AG10803 (cell line): ENCODE results near the gene SPRYD3.

Experiments used
- DNase-seq: peaks from one replicate; pipeline ENCODE4 v3.0.0; 2010; ENCODE audit warnings: low read depth
- H3K4me3 ChIP-seq: 2 replicates; pipeline ENCODE4 v1.5.1; 2011; ENCODE audit warnings: mild to moderate bottlenecking, low read length, control low read depth
- CTCF ChIP-seq: conservative IDR thresholded peaks from 2 replicates; pipeline ENCODE4 v1.5.1; 2011; ENCODE audit warnings: mild to moderate bottlenecking, low read length, control low read depth, inconsistent platforms

SPRYD3 gene

GRCh38 chr12:53045696-53046045 lies 33.5 kb downstream of the SPRYD3 start:
- H3K4me3 ChIP-seq, result peak overlapping the region; percentile 96
- DNase-seq, result no peak
- no peak for TF ChIP-seq CTCF

GRCh38 chr12:53044896-53045695 lies 34.1 kb downstream of the SPRYD3 start:
- TF ChIP-seq CTCF, result no peak
- peak overlapping the region; percentile 96 for H3K4me3 ChIP-seq
- DNase-seq, result peak; percentile 40

- no peak overlapping the region for H3K4me3 ChIP-seq
- DNase-seq, result peak; percentile 48
- TF ChIP-seq CTCF, result no peak
Measured at GRCh38 chr12:53044052-53044581, 35.1 kb downstream of the SPRYD3 start.

- no peak for TF ChIP-seq CTCF
- DNase-seq, result no peak
- H3K4me3 ChIP-seq, result no peak overlapping the region
Measured at GRCh38 chr12:53042607-53043454, 36.4 kb downstream of the SPRYD3 start.

- DNase-seq, result no peak
- no peak overlapping the region for H3K4me3 ChIP-seq
- TF ChIP-seq CTCF, result no peak
Measured at GRCh38 chr12:53039851-53040250, 39.3 kb downstream of the SPRYD3 start.

GRCh38 chr12:53036802-53037201 lies 42.4 kb downstream of the SPRYD3 start:
- H3K4me3 ChIP-seq, result no peak overlapping the region
- DNase-seq, result no peak
- TF ChIP-seq CTCF, result no peak
